K562 (cell line): ENCODE measurements around the gene TCF19. TPM values are rescaled to one million over a fixed set of nuclear protein-coding genes. Genes with fewer than 3 reads are reported as not detected.

Source experiments
- ARID2 ChIP-seq: fragments of 450-650 bp; IDR thresholded peaks from 2 replicates; pipeline ENCODE4 v1.6.1; 2017; ENCODE audit warnings: antibody characterized with exemption, mild to moderate bottlenecking
- ARNT ChIP-seq, 2 experiments: fragments of 450-650 bp; IDR thresholded peaks; 2 replicates each; pipeline ENCODE4 v1.6.1; 2016; ENCODE audit warnings: mild to moderate bottlenecking in 1 of 2
- CCAR2 ChIP-seq: fragments of 200-400 bp; formaldehyde crosslinking; IDR thresholded peaks from 2 replicates; pipeline ENCODE4 v1.6.1; 2017; ENCODE audit warnings: mild to moderate bottlenecking, low read depth, low read length
- FOXA3 ChIP-seq, 2 experiments: fragments of 450-650 bp in 1 of 2; sonication (generic) in 1 of 2; formaldehyde crosslinking; IDR thresholded peaks in 1 of 2; conservative IDR thresholded peaks in 1 of 2; 2 replicates each; pipeline versions ENCODE4 v1.4.0 to v1.8.0; 2020 to 2022; ENCODE audit warnings: mild to moderate bottlenecking in 2 of 2, missing genetic modification reagents in 1 of 2
- HNRNPUL1 ChIP-seq: fragments of 200-400 bp; formaldehyde crosslinking; IDR thresholded peaks from 2 replicates; pipeline ENCODE4 v1.6.1; 2017; ENCODE audit warnings: low read length
- RB1 ChIP-seq: fragments of 450-650 bp; IDR thresholded peaks from 2 replicates; pipeline ENCODE4 v1.6.1; 2017; ENCODE audit warnings: low read depth, mild to moderate bottlenecking
- RBM34 ChIP-seq: fragments of 200-400 bp; formaldehyde crosslinking; IDR thresholded peaks from 2 replicates; pipeline ENCODE4 v1.6.1; 2018; ENCODE audit warnings: low read length, borderline replicate concordance; ENCODE audit not compliant: insufficient read depth
- RCOR1 ChIP-seq, 2 experiments: IDR thresholded peaks; 2 replicates each; pipeline ENCODE4 v1.6.1; 2012; ENCODE audit warnings: low read depth in 2 of 2, low read length in 2 of 2, borderline replicate concordance in 1 of 2, improper control_type of control experiment in 1 of 2
- RFX5 ChIP-seq: IDR thresholded peaks from 2 replicates; pipeline ENCODE4 v1.6.1; 2011; ENCODE audit warnings: low read depth, mild to moderate bottlenecking, improper control_type of control experiment, low read length
- STAG1 ChIP-seq: sonication (generic); formaldehyde crosslinking; IDR thresholded peaks from 2 replicates; pipeline ENCODE4 v1.5.0; 2020; ENCODE audit warnings: missing genetic modification reagents, borderline replicate concordance
- TCF3 ChIP-seq: sonication (generic); formaldehyde crosslinking; IDR thresholded peaks from 2 replicates; pipeline ENCODE4 v1.4.0; 2020; ENCODE audit warnings: mild to moderate bottlenecking, missing genetic modification reagents
- TEAD4 ChIP-seq, 2 experiments: sonication (generic) in 1 of 2; formaldehyde crosslinking in 1 of 2; IDR thresholded peaks; 2 replicates each; pipeline versions ENCODE4 v1.6.1 to v1.8.0; 2012 to 2022; ENCODE audit warnings: borderline replicate concordance in 1 of 2, inconsistent platforms in 1 of 2, low read length in 1 of 2, mild to moderate bottlenecking in 1 of 2, missing genetic modification reagents in 1 of 2
- ZNF134 ChIP-seq: fragments of 250-450 bp; sonication (Bioruptor Pico); conservative IDR thresholded peaks from 2 replicates; pipeline ENCODE4 v1.4.0; 2020
- ZNF212 ChIP-seq: fragments of 450-650 bp; formaldehyde crosslinking; IDR thresholded peaks from 2 replicates; pipeline ENCODE4 v1.4.0; 2020; ENCODE audit warnings: mild to moderate bottlenecking
- ZNF41 ChIP-seq: fragments of 250-450 bp; sonication (Bioruptor Pico); conservative IDR thresholded peaks from 2 replicates; pipeline ENCODE4 v1.4.0; 2020; ENCODE audit warnings: mild to moderate bottlenecking
- ZNF551 ChIP-seq: fragments of 250-450 bp; sonication (Bioruptor Pico); IDR thresholded peaks from 2 replicates; pipeline ENCODE4 v1.5.0; 2021; ENCODE audit warnings: mild to moderate bottlenecking, moderate library complexity
- ZNF707 ChIP-seq: fragments of 250-450 bp; sonication (Bioruptor Pico); conservative IDR thresholded peaks from 2 replicates; pipeline ENCODE4 v1.8.0; 2022; ENCODE audit warnings: inconsistent platforms, mild to moderate bottlenecking, moderate library complexity
- polyA plus RNA-seq, 8 experiments: library from polyadenylated mRNA; depleted of rRNA in 4 of 8; stranded (reverse) in 5 of 8; unstranded in 3 of 8; fragments of >200 nt; fragmentation: Nextera tagmentation in 2 of 8; fragmentation: Illumina TruSeq in 1 of 8; extraction: Ambion mirVana in 2 of 8; extraction: Trizol in 1 of 8; gene quantifications; 2 replicates each; pipeline versions ENCODE4 v1.2.1 to v1.2.3, GENCODE V29; 2011 to 2014; ENCODE audit warnings: inconsistent platforms in 1 of 8, missing spikeins in 1 of 8
- total RNA-seq, 7 experiments: library from RNA; depleted of rRNA in 6 of 7; stranded (reverse); fragments of >200 nt in 6 of 7; fragmentation: Illumina TruSeq in 2 of 7; extraction: Trizol in 2 of 7; gene quantifications; 2 replicates each; pipeline versions ENCODE4 v1.2.1 to v1.2.3, GENCODE V29; 2011 to 2021; ENCODE audit warnings: low replicate concordance in 1 of 7
- TF ChIP-seq, protein P1 (sequence below): fragments of 450-650 bp; IDR thresholded peaks from 2 replicates; pipeline ENCODE4 v1.6.1; 2016; ENCODE audit warnings: antibody characterized with exemption
- TF ChIP-seq, protein P2 (sequence below): fragments of 150-350 bp; conservative IDR thresholded peaks from 2 replicates; pipeline ENCODE4 v1.6.1; 2014; ENCODE audit warnings: low read length
- TF ChIP-seq, protein P3 (sequence below): fragments of 250-450 bp; sonication (Bioruptor Pico); IDR thresholded peaks from 2 replicates; pipeline ENCODE4 v1.9.0; 2021; ENCODE audit warnings: mild to moderate bottlenecking

TCF19 gene
- total and polyA plus RNA-seq, 9 of the 15 experiments (the other 6 are each of a cell fraction or from before 2014, with no cell fraction given) = 4.2 to 42.5 (median 25.7) TPM

DNA sequence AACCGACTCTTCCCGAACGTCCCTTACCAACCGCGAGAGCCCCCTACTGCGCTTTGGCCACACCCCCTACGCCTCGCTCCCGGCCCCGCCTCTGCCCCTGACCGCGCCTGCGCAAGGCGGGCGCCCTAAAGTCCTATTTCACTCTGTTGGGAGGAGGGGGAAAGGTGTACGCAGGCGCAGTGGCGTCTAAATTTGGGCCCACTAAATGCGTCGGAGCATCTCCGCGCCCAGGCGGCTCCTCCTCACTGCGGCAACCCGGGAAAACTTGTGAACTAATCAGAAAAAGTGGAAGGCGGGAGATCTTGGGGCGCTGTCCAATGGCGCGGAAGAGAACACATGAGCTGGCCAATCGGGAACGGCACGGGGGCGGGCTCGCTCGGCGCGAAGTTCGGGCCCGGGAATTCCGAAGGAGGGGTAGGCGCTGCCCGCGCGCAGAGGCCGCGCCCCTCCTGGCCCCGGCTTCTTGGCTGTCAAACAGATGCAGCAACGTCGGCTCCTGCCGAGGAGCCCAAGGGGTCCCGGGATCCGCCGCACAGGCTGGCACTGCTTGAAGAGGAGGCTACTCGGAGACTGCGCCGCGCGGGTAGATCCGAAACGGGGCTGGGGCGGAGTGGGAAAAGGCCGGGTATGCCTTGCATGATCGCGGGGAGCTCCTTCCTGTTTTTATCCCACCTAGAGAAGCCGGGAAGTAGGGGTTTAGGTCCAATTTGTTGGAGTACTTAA lies at the start of gene TCF19 (continued):
- TF ChIP-seq TEAD4 (IDR thresholded peaks at IDR 0.05; ENCODE audit: low read length) (peak; percentile 79), TEAD4 (CRISPR knock-in tag; IDR thresholded peaks at IDR 0.05; ENCODE audit: borderline replicate concordance) (0 out of 2 replicates have a peak, but pooled peaks have one; percentile 69), HNRNPUL1 (no peak), ARNT (IDR thresholded peaks at IDR 0.05) (no peak), TCF3 (CRISPR knock-in tag) (peak; percentile 19; the same call in 1 of the 2 replicates), ZNF707 (CRISPR knock-in tag) (no peak), STAG1 (CRISPR knock-in tag) (no peak), RFX5 (no peak), RB1 (peak; percentile 98), RBM34 (no peak), ZNF134 (CRISPR knock-in tag) (no peak), ARID2 (no peak), CCAR2 (no peak), RCOR1 (IDR thresholded peaks at IDR 0.05; ENCODE audit: borderline replicate concordance in 1 of 2, low read depth in 2 of 2, low read length in 2 of 2) (no peak; a peak in 1 of 4 replicates), ZNF41 (CRISPR knock-in tag) (no peak), ZNF212 (CRISPR knock-in tag) (no peak), FOXA3 (CRISPR knock-in tag; conservative IDR thresholded peaks at IDR 0.05 in 1 of 2, IDR thresholded peaks at IDR 0.05 in 1 of 2) (no peak), ZNF551 (CRISPR knock-in tag) (no peak)
- TF ChIP-seq, protein P1, sequence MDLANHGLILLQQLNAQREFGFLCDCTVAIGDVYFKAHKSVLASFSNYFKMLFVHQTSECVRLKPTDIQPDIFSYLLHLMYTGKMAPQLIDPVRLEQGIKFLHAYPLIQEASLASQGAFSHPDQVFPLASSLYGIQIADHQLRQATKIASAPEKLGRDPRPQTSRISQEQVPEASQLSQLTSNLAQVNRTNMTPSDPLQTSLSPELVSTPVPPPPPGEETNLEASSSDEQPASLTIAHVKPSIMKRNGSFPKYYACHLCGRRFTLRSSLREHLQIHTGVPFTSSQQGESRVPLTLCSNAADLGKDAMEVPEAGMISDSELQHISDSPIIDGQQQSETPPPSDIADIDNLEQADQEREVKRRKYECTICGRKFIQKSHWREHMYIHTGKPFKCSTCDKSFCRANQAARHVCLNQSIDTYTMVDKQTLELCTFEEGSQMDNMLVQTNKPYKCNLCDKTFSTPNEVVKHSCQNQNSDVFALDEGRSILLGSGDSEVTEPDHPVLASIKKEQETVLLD = peak; percentile 96
- TF ChIP-seq, protein P2, sequence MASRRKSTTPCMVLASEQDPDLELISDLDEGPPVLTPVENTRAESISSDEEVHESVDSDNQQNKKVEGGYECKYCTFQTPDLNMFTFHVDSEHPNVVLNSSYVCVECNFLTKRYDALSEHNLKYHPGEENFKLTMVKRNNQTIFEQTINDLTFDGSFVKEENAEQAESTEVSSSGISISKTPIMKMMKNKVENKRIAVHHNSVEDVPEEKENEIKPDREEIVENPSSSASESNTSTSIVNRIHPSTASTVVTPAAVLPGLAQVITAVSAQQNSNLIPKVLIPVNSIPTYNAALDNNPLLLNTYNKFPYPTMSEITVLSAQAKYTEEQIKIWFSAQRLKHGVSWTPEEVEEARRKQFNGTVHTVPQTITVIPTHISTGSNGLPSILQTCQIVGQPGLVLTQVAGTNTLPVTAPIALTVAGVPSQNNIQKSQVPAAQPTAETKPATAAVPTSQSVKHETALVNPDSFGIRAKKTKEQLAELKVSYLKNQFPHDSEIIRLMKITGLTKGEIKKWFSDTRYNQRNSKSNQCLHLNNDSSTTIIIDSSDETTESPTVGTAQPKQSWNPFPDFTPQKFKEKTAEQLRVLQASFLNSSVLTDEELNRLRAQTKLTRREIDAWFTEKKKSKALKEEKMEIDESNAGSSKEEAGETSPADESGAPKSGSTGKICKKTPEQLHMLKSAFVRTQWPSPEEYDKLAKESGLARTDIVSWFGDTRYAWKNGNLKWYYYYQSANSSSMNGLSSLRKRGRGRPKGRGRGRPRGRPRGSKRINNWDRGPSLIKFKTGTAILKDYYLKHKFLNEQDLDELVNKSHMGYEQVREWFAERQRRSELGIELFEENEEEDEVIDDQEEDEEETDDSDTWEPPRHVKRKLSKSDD = no peak
- TF ChIP-seq, protein P3, sequence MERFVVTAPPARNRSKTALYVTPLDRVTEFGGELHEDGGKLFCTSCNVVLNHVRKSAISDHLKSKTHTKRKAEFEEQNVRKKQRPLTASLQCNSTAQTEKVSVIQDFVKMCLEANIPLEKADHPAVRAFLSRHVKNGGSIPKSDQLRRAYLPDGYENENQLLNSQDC (CRISPR knock-in tag) = no peak
